ENCODE results near the gene LMX1A. TPM values are rescaled to one million over a fixed set of nuclear protein-coding genes. Genes with fewer than 3 reads are reported as not detected.
A peak's percentile ranks its signal among the peaks of the same experiment; 100 is the strongest.

The LMX1A gene
- total and polyA plus RNA-seq, 4 donors, result 0.05 to 0.17 TPM; not detected in 2

GRCh38 chr1:165239873-165240272, 116.6 kb downstream of the LMX1A start:
- no peak for DNase-seq (ENCODE audit: low spot score)
- no peaks in the 10 kb centered on the region for H3K27me3 ChIP-seq (ENCODE audit: control insufficient read depth in 4 of 4, insufficient read depth in 4 of 4, low read length in 3 of 4)
- TF ChIP-seq CTCF (IDR thresholded peaks at IDR 0.05; ENCODE audit: low read depth, low read length, missing input control) (no peak), ATF3 (IDR thresholded peaks at IDR 0.05) (no peak), FOXA1 (IDR thresholded peaks at IDR 0.05) (no peak), YY1 (IDR thresholded peaks at IDR 0.05) (no peak), EGR1 (IDR thresholded peaks at IDR 0.05; ENCODE audit: low read depth in 2 of 2) (no peak), FOXA2 (IDR thresholded peaks at IDR 0.05) (no peak), JUND (IDR thresholded peaks at IDR 0.05) (no peak), RXRA (IDR thresholded peaks at IDR 0.05) (no peak), TAF1 (conservative IDR thresholded peaks at IDR 0.05) (no peak)
- no peak overlapping the region for H3K27ac ChIP-seq (ENCODE audit: low read depth in 1 of 2, low read length in 2 of 2)
- peaks cover 0 to 21% (median 13%) of the 10 kb centered on the region in 4 donors for H3K4me1 ChIP-seq (ENCODE audit: control insufficient read depth in 4 of 4, insufficient read depth in 4 of 4, low read length in 3 of 4)
- H3K36me3 ChIP-seq (ENCODE audit: control insufficient read depth in 4 of 4, insufficient read depth in 3 of 4, low read depth in 1 of 4, low read length in 3 of 4), result no peaks in the 10 kb centered on the region
- no peak overlapping the region for H3K9ac ChIP-seq (ENCODE audit: low read depth in 1 of 2, low read length in 2 of 2)
- no peaks in the 10 kb centered on the region for H3K9me3 ChIP-seq (ENCODE audit: control insufficient read depth in 4 of 4, low read length in 3 of 4)
- no peak overlapping the region for H3K4me3 ChIP-seq (ENCODE audit: low read depth in 1 of 3, low read length in 3 of 3)
- 74% methylated on average over 2 of the region's 2 CpGs for WGBS

GRCh38 chr1:165235777-165236291, 120.7 kb downstream of the LMX1A start:
- WGBS, result 2% methylated on average over 33 of the region's 33 CpGs
- no peaks in the 10 kb centered on the region for H3K9me3 ChIP-seq (ENCODE audit: control insufficient read depth in 4 of 4, low read length in 3 of 4)
- peak overlapping the region; percentile 63 to 96 for H3K27ac ChIP-seq (ENCODE audit: low read depth in 1 of 2, low read length in 2 of 2)
- H3K27me3 ChIP-seq (ENCODE audit: control insufficient read depth in 4 of 4, insufficient read depth in 4 of 4, low read length in 3 of 4), result no peaks in the 10 kb centered on the region
- peak overlapping the region; percentile 64 to 76 (median 70) for H3K4me3 ChIP-seq (ENCODE audit: low read depth in 1 of 3, low read length in 3 of 3)
- TF ChIP-seq NR2F2 (IDR thresholded peaks at IDR 0.05) (no peak), RAD21 (IDR thresholded peaks at IDR 0.05) (no peak), MAX (IDR thresholded peaks at IDR 0.05) (no peak), SP1 (IDR thresholded peaks at IDR 0.05) (no peak), YY1 (IDR thresholded peaks at IDR 0.05) (no peak), ATF3 (IDR thresholded peaks at IDR 0.05) (no peak), GABPA (IDR thresholded peaks at IDR 0.05 in 1 of 2, conservative IDR thresholded peaks at IDR 0.05 in 1 of 2) (no peak), HNF4A (conservative IDR thresholded peaks at IDR 0.05) (no peak), JUND (IDR thresholded peaks at IDR 0.05) (no peak), FOXA2 (IDR thresholded peaks at IDR 0.05) (no peak), CTCF (IDR thresholded peaks at IDR 0.05; ENCODE audit: low read depth, low read length, missing input control) (no peak), REST (IDR thresholded peaks at IDR 0.05) (no peak), EGR1 (IDR thresholded peaks at IDR 0.05; ENCODE audit: low read depth in 2 of 2) (no peak), TAF1 (conservative IDR thresholded peaks at IDR 0.05) (no peak), HNF4G (IDR thresholded peaks at IDR 0.05) (no peak), RXRA (IDR thresholded peaks at IDR 0.05) (no peak), FOXA1 (IDR thresholded peaks at IDR 0.05) (no peak), ZBTB33 (IDR thresholded peaks at IDR 0.05) (no peak)
- no peaks in the 10 kb centered on the region for H3K36me3 ChIP-seq (ENCODE audit: control insufficient read depth in 4 of 4, insufficient read depth in 3 of 4, low read depth in 1 of 4, low read length in 3 of 4)
- peaks cover 0 to 31% (median 20%) of the 10 kb centered on the region in 4 donors for H3K4me1 ChIP-seq (ENCODE audit: control insufficient read depth in 4 of 4, insufficient read depth in 4 of 4, low read length in 3 of 4)
- H3K9ac ChIP-seq (ENCODE audit: low read depth in 1 of 2, low read length in 2 of 2), result peak overlapping the region; percentile 65 to 66
- no peak for DNase-seq (ENCODE audit: low spot score)

Data from liver (tissue), 9 donors.